Hematopoietic multipotent progenitor cell treated with erythropoietin and hydrocortisone succinate and interleukin-3 and kit ligand, for 4 days (in vitro differentiated cells): ENCODE measurements around the gene DCUN1D1.

ENCODE experiments used
- DNase-seq: peaks from one replicate; pipeline ENCODE4 v3.0.0-alpha.2; 2015

The DCUN1D1 gene

GRCh38 chr3:182971637-182972036, 8.7 kb downstream of the DCUN1D1 start:
- DNase-seq, result no peak

GRCh38 chr3:182970811-182971418, 9.4 kb downstream of the DCUN1D1 start:
- DNase-seq, result no peak

GRCh38 chr3:182969853-182970252, 10.5 kb downstream of the DCUN1D1 start:
- no peak for DNase-seq

GRCh38 chr3:182969277-182969676, 11.1 kb downstream of the DCUN1D1 start:
- DNase-seq, result peak; percentile 53

- peak; percentile 42 for DNase-seq
Measured at GRCh38 chr3:182967218-182968204, 12.8 kb downstream of the DCUN1D1 start.

GRCh38 chr3:182965861-182966366, 14.4 kb downstream of the DCUN1D1 start:
- no peak for DNase-seq

GRCh38 chr3:182964179-182964578, 16.2 kb downstream of the DCUN1D1 start:
- no peak for DNase-seq

- DNase-seq, result peak; percentile 47
Measured at GRCh38 chr3:182962166-182962565, 18.2 kb downstream of the DCUN1D1 start.

GRCh38 chr3:182959474-182960350, 20.6 kb downstream of the DCUN1D1 start:
- peak; percentile 46 for DNase-seq

- DNase-seq, result no peak
Measured at GRCh38 chr3:182957676-182958266, 22.6 kb downstream of the DCUN1D1 start.

- peak; percentile 73 for DNase-seq
Measured at GRCh38 chr3:182957226-182957625, 23.1 kb downstream of the DCUN1D1 start.

- no peak for DNase-seq
Measured at GRCh38 chr3:182954553-182955235, 25.6 kb downstream of the DCUN1D1 start.

- DNase-seq, result no peak
Measured at GRCh38 chr3:182949688-182950087, 30.6 kb downstream of the DCUN1D1 start.

- peak; percentile 84 for DNase-seq
Measured at GRCh38 chr3:182948305-182948704, 32.0 kb downstream of the DCUN1D1 start.

GRCh38 chr3:182947888-182948287, 32.5 kb downstream of the DCUN1D1 start:
- peak; percentile 75 for DNase-seq

- DNase-seq, result no peak
Measured at GRCh38 chr3:182941719-182942118, 38.6 kb downstream of the DCUN1D1 start.

- DNase-seq, result no peak
Measured at GRCh38 chr3:182940266-182940808, 40.0 kb downstream of the DCUN1D1 start.

GRCh38 chr3:182937293-182938051, 42.9 kb downstream of the DCUN1D1 start:
- peak; percentile 93 for DNase-seq

- no peak for DNase-seq
Measured at GRCh38 chr3:182936918-182937285, 43.4 kb downstream of the DCUN1D1 start.

GRCh38 chr3:182936239-182936917, 44.0 kb downstream of the DCUN1D1 start:
- no peak for DNase-seq
